Esophagus muscularis mucosa (tissue), 3 donors: ENCODE measurements around the gene PROK1.

Experiments used
- CTCF ChIP-seq, 3 experiments: fragments of 200-600 bp in 2 of 3; fragments of 450-650 bp in 1 of 3; sonication (generic) in 2 of 3; IDR thresholded peaks; one replicate each; pipeline ENCODE4 v1.5.1; 2017 to 2019; ENCODE audit warnings: antibody characterized with exemption in 3 of 3, mild to moderate bottlenecking in 2 of 3, moderate library complexity in 1 of 3
- POLR2A ChIP-seq: fragments of 450-650 bp; IDR thresholded peaks from one replicate; pipeline ENCODE4 v1.6.1; 2017; ENCODE audit warnings: antibody characterized with exemption, moderate library complexity, mild to moderate bottlenecking, low read depth

- no peak for TF ChIP-seq CTCF (IDR thresholded peaks at IDR 0.05)
- TF ChIP-seq POLR2A: no peak
Observed at GRCh38 chr1:110441888-110442287, 9.1 kb upstream of the PROK1 start.
